Keratinocyte (primary cell): ENCODE data around the gene TEX53. TPM values are rescaled to one million over a fixed set of nuclear protein-coding genes. Genes with fewer than 3 reads are reported as not detected.

Source experiments
- DNase-seq: peaks from one replicate; pipeline ENCODE4 v3.0.0-alpha.2; 2011; ENCODE audit warnings: low read depth, missing footprints, low spot score
- FAIRE-seq: peaks from 2 replicates; lab custom pipeline; 2011; peaks lifted over from hg19 to GRCh38; lab: Jason Lieb, UNC
- H2AFZ ChIP-seq: 2 replicates; pipeline ENCODE4 v1.6.0; 2012; ENCODE audit warnings: low read length, control low read depth, inconsistent platforms; ENCODE audit not compliant: control insufficient read depth
- H3K27ac ChIP-seq: 2 replicates; pipeline ENCODE4 v1.5.1; 2011; ENCODE audit warnings: low read length; ENCODE audit not compliant: control insufficient read depth, insufficient read depth
- H3K27me3 ChIP-seq: 3 replicates; pipeline ENCODE4 v1.6.0; 2011; ENCODE audit warnings: low read length; ENCODE audit not compliant: control insufficient read depth, insufficient read depth; ENCODE audit errors: extremely low read depth
- H3K36me3 ChIP-seq, 2 experiments: 2 replicates in 1 of 2; 3 replicates in 1 of 2; pipeline ENCODE4 v1.5.1; 2011; ENCODE audit warnings: low read length in 2 of 2, mild to moderate bottlenecking in 1 of 2; ENCODE audit not compliant: control insufficient read depth in 2 of 2, insufficient read depth in 2 of 2; ENCODE audit errors: extremely low read depth in 1 of 2
- H3K4me1 ChIP-seq: 3 replicates; pipeline ENCODE4 v1.5.1; 2011; ENCODE audit warnings: low read length; ENCODE audit not compliant: control insufficient read depth, insufficient read depth; ENCODE audit errors: extremely low read depth
- H3K4me2 ChIP-seq: 3 replicates; pipeline ENCODE4 v1.6.0; 2011; ENCODE audit warnings: low read depth, low read length; ENCODE audit not compliant: control insufficient read depth, insufficient read depth; ENCODE audit errors: extremely low read depth
- H3K4me3 ChIP-seq, 3 experiments: fragments of 200-600 bp in 1 of 3; sonication (generic) in 1 of 3; 2 replicates in 2 of 3; 3 replicates in 1 of 3; pipeline ENCODE4 v1.5.1; 2011 to 2016; ENCODE audit warnings: low read length in 3 of 3, mild to moderate bottlenecking in 3 of 3, control low read depth in 2 of 3, inconsistent platforms in 1 of 3, low read depth in 1 of 3, mixed read lengths in 1 of 3, mixed run types in 1 of 3, moderate library complexity in 1 of 3; ENCODE audit not compliant: control insufficient read depth in 2 of 3, insufficient read depth in 2 of 3; ENCODE audit errors: extremely low read depth in 1 of 3
- H3K79me2 ChIP-seq: 2 replicates; pipeline ENCODE4 v1.6.0; 2012; ENCODE audit warnings: low read length; ENCODE audit not compliant: control insufficient read depth, insufficient read depth
- H3K9ac ChIP-seq: 3 replicates; pipeline ENCODE4 v1.6.0; 2011; ENCODE audit warnings: low read length; ENCODE audit not compliant: control insufficient read depth, insufficient read depth; ENCODE audit errors: extremely low read depth
- H3K9me1 ChIP-seq: 3 replicates; pipeline ENCODE4 v1.6.0; 2011; ENCODE audit warnings: low read length; ENCODE audit not compliant: control insufficient read depth, insufficient read depth; ENCODE audit errors: extremely low read depth
- H3K9me3 ChIP-seq: 2 replicates; pipeline ENCODE4 v1.5.1; 2012; ENCODE audit warnings: low read depth, low read length; ENCODE audit not compliant: control insufficient read depth
- H4K20me1 ChIP-seq: 3 replicates; pipeline ENCODE4 v1.6.0; 2011; ENCODE audit warnings: low read length; ENCODE audit not compliant: control insufficient read depth, insufficient read depth; ENCODE audit errors: extremely low read depth
- CTCF ChIP-seq, 3 experiments: IDR thresholded peaks in 1 of 3; conservative IDR thresholded peaks in 1 of 3; optimal IDR thresholded peaks in 1 of 3; 2 replicates in 2 of 3; 3 replicates in 1 of 3; pipeline versions ENCODE3 to v1.5.1; 2011; ENCODE audit warnings: low read length in 3 of 3, mild to moderate bottlenecking in 3 of 3, moderate library complexity in 2 of 3, control low read depth in 1 of 3, inconsistent platforms in 1 of 3; ENCODE audit not compliant: insufficient read depth in 2 of 3; ENCODE audit errors: extremely low read depth in 1 of 3
- EZH2 ChIP-seq: IDR thresholded peaks from one replicate; pipeline ENCODE4 v1.6.1; 2012; ENCODE audit warnings: inconsistent platforms, mild to moderate bottlenecking, low read length, moderate library complexity
- dilution Hi-C: fragments of 300-500 bp; cut with MboI; formaldehyde crosslinking; loops from one replicate; pipeline ENCODE4 v1.7.0; 2020; ENCODE audit warnings: low sequenced_read_pairs; ENCODE audit not compliant: extremely low pct_ligation_motif_present
- polyA plus RNA-seq, 5 experiments: library from polyadenylated mRNA; depleted of rRNA in 3 of 5; stranded (reverse) in 3 of 5; stranded (forward) in 1 of 5; unstranded in 1 of 5; fragments of >200 nt; gene quantifications; 1 replicate in 1 of 5; 2 replicates in 3 of 5; 3 replicates in 1 of 5; pipeline versions ENCODE4 v1.2.1 to v1.2.3, GENCODE V29; 2011 to 2012; ENCODE audit warnings: missing spikeins in 2 of 5, low read depth in 1 of 5, low replicate concordance in 1 of 5

Gene TEX53
- polyA plus RNA-seq, 1 donor (not counting 4 experiments of a cell fraction or from before 2014, with no cell fraction given) = not detected

GRCh38 chr9:114624677-114625076 lies 32.9 kb downstream of the TEX53 start:
- Histone ChIP-seq H3K9me3 (no peaks in the 10 kb centered on the region), H2AFZ (no peak overlapping the region), H4K20me1 (no peaks in the 10 kb centered on the region), H3K9me1 (no peaks in the 10 kb centered on the region), H3K27ac (no peak overlapping the region), H3K9ac (no peak overlapping the region), H3K4me1 (peaks cover 8% of the 10 kb centered on the region), H3K36me3 (peaks cover 0 to 5% of the 10 kb centered on the region in 2 experiments), H3K4me2 (no peak overlapping the region), H3K27me3 (no peaks in the 10 kb centered on the region), H3K79me2 (no peaks in the 10 kb centered on the region), H3K4me3 (no peak overlapping the region)
- DNase-seq (no peak), FAIRE-seq (no peak)
- no peak for TF ChIP-seq EZH2
- TF ChIP-seq CTCF (optimal IDR thresholded peaks at IDR 0.05 in 1 of 3, IDR thresholded peaks at IDR 0.05 in 1 of 3, conservative IDR thresholded peaks at IDR 0.05 in 1 of 3; ENCODE audit: extremely low read depth in 1 of 3, insufficient read depth in 2 of 3, low read length in 3 of 3) = no peak
- dilution Hi-C loops = no loop called here

- no peaks in the 10 kb centered on the region for H3K27me3 ChIP-seq
- peaks cover 18% of the 10 kb centered on the region for H3K4me1 ChIP-seq
- no peak for DNase-seq
- H3K27ac ChIP-seq = no peak overlapping the region
- no peak overlapping the region for H3K4me2 ChIP-seq
- no peak for TF ChIP-seq EZH2
- TF ChIP-seq CTCF (optimal IDR thresholded peaks at IDR 0.05 in 1 of 3, IDR thresholded peaks at IDR 0.05 in 1 of 3, conservative IDR thresholded peaks at IDR 0.05 in 1 of 3; ENCODE audit: extremely low read depth in 1 of 3, insufficient read depth in 2 of 3, low read length in 3 of 3) = no peak
- no peak overlapping the region for H3K9ac ChIP-seq
- no peak for FAIRE-seq
- H2AFZ ChIP-seq = no peak overlapping the region
- H3K9me1 ChIP-seq = no peaks in the 10 kb centered on the region
- no peaks in the 10 kb centered on the region for H4K20me1 ChIP-seq
- H3K4me3 ChIP-seq = no peak overlapping the region
- H3K36me3 ChIP-seq = no peaks in the 10 kb centered on the region
- dilution Hi-C loops = no loop called here
- H3K9me3 ChIP-seq = no peaks in the 10 kb centered on the region
- no peaks in the 10 kb centered on the region for H3K79me2 ChIP-seq
Observed at GRCh38 chr9:114621975-114622609, 35.5 kb downstream of the TEX53 start.
